ENCODE measurements around the gene ZNF460.

GRCh38 chr19:57233207-57233606, 47.1 kb upstream of the ZNF460 start:
- TF ChIP-seq CTCF (IDR thresholded peaks at IDR 0.05 in 8 of 11, conservative IDR thresholded peaks at IDR 0.05 in 3 of 11) = no peak
- TF ChIP-seq POLR2A (IDR thresholded peaks at IDR 0.05) = no peak

Data from spleen (tissue), 7 donors.